ENCODE results near the gene ROBO2.

Gene ROBO2

GRCh38 chr3:77244981-77245380 is 205.1 kb downstream of the ROBO2 start:
- Histone ChIP-seq H3K23ac (ENCODE audit: low read length) (no peak overlapping the region), H3K27ac (ENCODE audit: low read depth, low read length) (no peak overlapping the region), H4K91ac (ENCODE audit: low read depth, low read length) (no peak overlapping the region), H3K18ac (ENCODE audit: low read length) (no peak overlapping the region), H3K9ac (ENCODE audit: low read length) (no peak overlapping the region), H4K12ac (ENCODE audit: low read depth, low read length) (no peak overlapping the region), H2BK5ac (ENCODE audit: low read depth, low read length, poor library complexity) (no peak overlapping the region), H3K79me2 (ENCODE audit: control insufficient read depth, insufficient read depth, low read length, poor library complexity) (no peaks in the 10 kb centered on the region), H3K36me3 (ENCODE audit: control insufficient read depth in 1 of 2, insufficient read depth in 2 of 2, low read length in 2 of 2) (no peaks in the 10 kb centered on the region), H2BK120ac (ENCODE audit: insufficient read depth, low read length, poor library complexity) (no peak overlapping the region), H3K9me3 (ENCODE audit: insufficient read depth, low read depth, low read length) (peaks cover 4% of the 10 kb centered on the region), H3K4me1 (ENCODE audit: control insufficient read depth in 1 of 2, insufficient read depth in 2 of 2, low read length in 2 of 2) (no peaks in the 10 kb centered on the region), H2AK5ac (ENCODE audit: low read length) (no peak overlapping the region), H4K8ac (ENCODE audit: low read depth, low read length) (no peak overlapping the region), H3K79me1 (ENCODE audit: low read length) (no peaks in the 10 kb centered on the region), H3K4me2 (ENCODE audit: low read length) (no peak overlapping the region), H3K4ac (ENCODE audit: low read depth, low read length) (no peak overlapping the region), H2BK12ac (ENCODE audit: low read length) (no peak overlapping the region), H3K4me3 (ENCODE audit: low read depth, low read length) (no peak overlapping the region), H3K14ac (ENCODE audit: low read length) (no peak overlapping the region), H2AFZ (ENCODE audit: insufficient read depth, low read length, poor library complexity) (no peak overlapping the region), H3K27me3 (ENCODE audit: insufficient read depth, low read length) (no peaks in the 10 kb centered on the region)
- DNase-seq, result no peak
- no CpG with 5 or more reads among the region's 3 CpGs for WGBS (ENCODE audit: extremely low coverage, insufficient coverage, insufficient read length)

GRCh38 chr3:77247061-77247460 is 207.2 kb downstream of the ROBO2 start:
- no peaks in the 10 kb centered on the region for H3K36me3 ChIP-seq (ENCODE audit: control insufficient read depth in 1 of 2, insufficient read depth in 2 of 2, low read length in 2 of 2)
- no CpG with 5 or more reads among the region's 6 CpGs for WGBS (ENCODE audit: extremely low coverage, insufficient coverage, insufficient read length)
- H2BK12ac ChIP-seq (ENCODE audit: low read length), result no peak overlapping the region
- no peaks in the 10 kb centered on the region for H3K79me2 ChIP-seq (ENCODE audit: control insufficient read depth, insufficient read depth, low read length, poor library complexity)
- H4K12ac ChIP-seq (ENCODE audit: low read depth, low read length), result no peak overlapping the region
- H3K4me2 ChIP-seq (ENCODE audit: low read length), result no peak overlapping the region
- no peak overlapping the region for H2AK5ac ChIP-seq (ENCODE audit: low read length)
- H3K14ac ChIP-seq (ENCODE audit: low read length), result no peak overlapping the region
- no peaks in the 10 kb centered on the region for H3K27me3 ChIP-seq (ENCODE audit: insufficient read depth, low read length)
- H2BK120ac ChIP-seq (ENCODE audit: insufficient read depth, low read length, poor library complexity), result no peak overlapping the region
- no peaks in the 10 kb centered on the region for H3K9me3 ChIP-seq (ENCODE audit: insufficient read depth, low read depth, low read length)
- H3K23ac ChIP-seq (ENCODE audit: low read length), result no peak overlapping the region
- H4K8ac ChIP-seq (ENCODE audit: low read depth, low read length), result no peak overlapping the region
- H3K27ac ChIP-seq (ENCODE audit: low read depth, low read length), result no peak overlapping the region
- H2AFZ ChIP-seq (ENCODE audit: insufficient read depth, low read length, poor library complexity), result no peak overlapping the region
- no peaks in the 10 kb centered on the region for H3K79me1 ChIP-seq (ENCODE audit: low read length)
- no peak overlapping the region for H3K9ac ChIP-seq (ENCODE audit: low read length)
- no peak overlapping the region for H3K4ac ChIP-seq (ENCODE audit: low read depth, low read length)
- H3K4me1 ChIP-seq (ENCODE audit: control insufficient read depth in 1 of 2, insufficient read depth in 2 of 2, low read length in 2 of 2), result no peaks in the 10 kb centered on the region
- H3K18ac ChIP-seq (ENCODE audit: low read length), result no peak overlapping the region
- DNase-seq, result no peak
- no peak overlapping the region for H4K91ac ChIP-seq (ENCODE audit: low read depth, low read length)
- no peak overlapping the region for H3K4me3 ChIP-seq (ENCODE audit: low read depth, low read length)
- H2BK5ac ChIP-seq (ENCODE audit: low read depth, low read length, poor library complexity), result no peak overlapping the region

GRCh38 chr3:77247817-77248216 is 207.9 kb downstream of the ROBO2 start:
- Histone ChIP-seq H2BK120ac (ENCODE audit: insufficient read depth, low read length, poor library complexity) (no peak overlapping the region), H3K79me1 (ENCODE audit: low read length) (no peaks in the 10 kb centered on the region), H4K8ac (ENCODE audit: low read depth, low read length) (no peak overlapping the region), H3K4me2 (ENCODE audit: low read length) (no peak overlapping the region), H3K4me1 (ENCODE audit: control insufficient read depth in 1 of 2, insufficient read depth in 2 of 2, low read length in 2 of 2) (no peaks in the 10 kb centered on the region), H3K23ac (ENCODE audit: low read length) (no peak overlapping the region), H2AFZ (ENCODE audit: insufficient read depth, low read length, poor library complexity) (no peak overlapping the region), H3K4me3 (ENCODE audit: low read depth, low read length) (no peak overlapping the region), H3K9me3 (ENCODE audit: insufficient read depth, low read depth, low read length) (no peaks in the 10 kb centered on the region), H4K91ac (ENCODE audit: low read depth, low read length) (no peak overlapping the region), H3K18ac (ENCODE audit: low read length) (no peak overlapping the region), H3K4ac (ENCODE audit: low read depth, low read length) (no peak overlapping the region), H3K27me3 (ENCODE audit: insufficient read depth, low read length) (no peaks in the 10 kb centered on the region), H3K9ac (ENCODE audit: low read length) (no peak overlapping the region), H2BK5ac (ENCODE audit: low read depth, low read length, poor library complexity) (no peak overlapping the region), H3K27ac (ENCODE audit: low read depth, low read length) (no peak overlapping the region), H2BK12ac (ENCODE audit: low read length) (no peak overlapping the region), H3K79me2 (ENCODE audit: control insufficient read depth, insufficient read depth, low read length, poor library complexity) (no peaks in the 10 kb centered on the region), H4K12ac (ENCODE audit: low read depth, low read length) (no peak overlapping the region), H3K14ac (ENCODE audit: low read length) (no peak overlapping the region), H2AK5ac (ENCODE audit: low read length) (no peak overlapping the region), H3K36me3 (ENCODE audit: control insufficient read depth in 1 of 2, insufficient read depth in 2 of 2, low read length in 2 of 2) (no peaks in the 10 kb centered on the region)
- no peak for DNase-seq
- WGBS (ENCODE audit: extremely low coverage, insufficient coverage, insufficient read length), result no CpG with 5 or more reads among the region's 7 CpGs

GRCh38 chr3:77248420-77248819 is 208.5 kb downstream of the ROBO2 start:
- H3K14ac ChIP-seq (ENCODE audit: low read length), result no peak overlapping the region
- no peak overlapping the region for H3K23ac ChIP-seq (ENCODE audit: low read length)
- H2AFZ ChIP-seq (ENCODE audit: insufficient read depth, low read length, poor library complexity), result no peak overlapping the region
- H3K4ac ChIP-seq (ENCODE audit: low read depth, low read length), result no peak overlapping the region
- H3K79me2 ChIP-seq (ENCODE audit: control insufficient read depth, insufficient read depth, low read length, poor library complexity), result no peaks in the 10 kb centered on the region
- no peaks in the 10 kb centered on the region for H3K9me3 ChIP-seq (ENCODE audit: insufficient read depth, low read depth, low read length)
- no peak overlapping the region for H3K4me2 ChIP-seq (ENCODE audit: low read length)
- H2BK12ac ChIP-seq (ENCODE audit: low read length), result no peak overlapping the region
- no peaks in the 10 kb centered on the region for H3K4me1 ChIP-seq (ENCODE audit: control insufficient read depth in 1 of 2, insufficient read depth in 2 of 2, low read length in 2 of 2)
- no peak overlapping the region for H2AK5ac ChIP-seq (ENCODE audit: low read length)
- no CpG with 5 or more reads among the region's 17 CpGs for WGBS (ENCODE audit: extremely low coverage, insufficient coverage, insufficient read length)
- no peak overlapping the region for H2BK120ac ChIP-seq (ENCODE audit: insufficient read depth, low read length, poor library complexity)
- no peak overlapping the region for H4K8ac ChIP-seq (ENCODE audit: low read depth, low read length)
- H3K27me3 ChIP-seq (ENCODE audit: insufficient read depth, low read length), result no peaks in the 10 kb centered on the region
- H2BK5ac ChIP-seq (ENCODE audit: low read depth, low read length, poor library complexity), result no peak overlapping the region
- no peak for DNase-seq
- no peak overlapping the region for H3K18ac ChIP-seq (ENCODE audit: low read length)
- H3K27ac ChIP-seq (ENCODE audit: low read depth, low read length), result no peak overlapping the region
- H3K36me3 ChIP-seq (ENCODE audit: control insufficient read depth in 1 of 2, insufficient read depth in 2 of 2, low read length in 2 of 2), result no peaks in the 10 kb centered on the region
- H4K12ac ChIP-seq (ENCODE audit: low read depth, low read length), result no peak overlapping the region
- H3K4me3 ChIP-seq (ENCODE audit: low read depth, low read length), result no peak overlapping the region
- H4K91ac ChIP-seq (ENCODE audit: low read depth, low read length), result no peak overlapping the region
- H3K9ac ChIP-seq (ENCODE audit: low read length), result no peak overlapping the region
- H3K79me1 ChIP-seq (ENCODE audit: low read length), result no peaks in the 10 kb centered on the region

Measured in trophoblast cell (in vitro differentiated cells and primary cell).